Mesothelial cell of epicardium (in vitro differentiated cells): ENCODE data around the gene PYGO2. TPM values are rescaled to one million over a fixed set of nuclear protein-coding genes. Genes with fewer than 3 reads are reported as not detected.
A peak's percentile ranks its signal among the peaks of the same experiment; 100 is the strongest.

Source experiments
- DNase-seq, 2 experiments: peaks; one replicate each; pipeline ENCODE4 v3.0.0; 2021; ENCODE audit warnings: low spot score in 2 of 2; ENCODE audit not compliant: unreplicated experiment in 2 of 2
- H3K27ac Mint-ChIP-seq: 2 replicates; pipeline ENCODE4 v1.8.0; 2021; ENCODE audit warnings: mixed read lengths
- H3K27me3 Mint-ChIP-seq: 2 replicates; pipeline ENCODE4 v1.8.0; 2021; ENCODE audit warnings: low read depth, mixed read lengths
- H3K36me3 Mint-ChIP-seq: 2 replicates; pipeline ENCODE4 v1.8.0; 2021; ENCODE audit warnings: mixed read lengths
- H3K4me1 Mint-ChIP-seq: 2 replicates; pipeline ENCODE4 v1.8.0; 2021; ENCODE audit warnings: mixed read lengths
- H3K4me3 Mint-ChIP-seq: 2 replicates; pipeline ENCODE4 v1.8.0; 2021; ENCODE audit warnings: mild to moderate bottlenecking, moderate library complexity, mixed read lengths
- H3K9me3 Mint-ChIP-seq: 2 replicates; pipeline ENCODE4 v1.8.0; 2021; ENCODE audit warnings: mixed read lengths
- total RNA-seq: library from RNA; stranded (reverse); gene quantifications from 3 replicates; pipeline ENCODE4 v1.2.1, GENCODE V29; 2021
- TF ChIP-seq, protein P1 (sequence below): fragments of 200-600 bp; sonication (generic); IDR thresholded peaks from one replicate; pipeline ENCODE4 v1.5.0; 2021; ENCODE audit warnings: antibody characterized with exemption; ENCODE audit not compliant: unreplicated experiment

PYGO2 gene
- total RNA-seq, 1 donor from 2014 or later: 44.6 TPM

DNA sequence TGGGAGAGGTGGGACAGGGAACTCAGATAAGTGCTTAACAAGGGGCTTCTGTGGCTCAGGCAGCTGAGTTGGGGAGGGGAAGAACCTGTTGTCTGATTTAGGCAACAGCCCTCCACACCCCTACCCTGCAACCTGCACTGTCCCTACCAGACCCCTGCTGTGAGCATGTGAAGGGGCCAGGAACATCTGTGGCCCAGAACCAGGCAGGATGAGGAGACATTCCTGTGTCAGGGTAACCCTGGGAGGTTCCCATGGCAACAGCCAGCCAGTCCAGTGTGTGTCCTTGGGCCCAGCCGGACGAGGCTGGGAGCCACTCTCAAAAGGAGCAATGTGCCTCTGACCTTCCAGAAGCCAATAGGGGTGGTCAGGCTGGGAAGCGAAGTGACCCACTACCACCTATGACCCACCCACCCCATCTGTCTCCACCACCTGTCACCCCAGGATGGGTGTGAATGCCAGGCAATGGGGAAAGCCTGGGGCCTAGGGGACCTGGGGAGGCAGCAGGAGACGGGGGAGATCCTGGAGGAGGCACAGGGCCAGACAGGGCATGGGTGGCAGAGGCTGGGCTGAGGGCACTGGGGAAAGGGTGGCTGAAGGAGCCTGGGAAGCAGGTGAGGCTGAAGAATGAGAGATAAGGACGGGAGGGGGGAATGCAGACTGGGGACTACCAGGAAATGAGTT is 20.1 kb downstream of the PYGO2 start:
- Mint-ChIP-seq H3K36me3 (peaks cover 4% of the 10 kb centered on the region), H3K4me1 (peaks cover 32% of the 10 kb centered on the region), H3K27ac (no peak overlapping the region), H3K27me3 (no peaks in the 10 kb centered on the region), H3K9me3 (no peaks in the 10 kb centered on the region), H3K4me3 (no peak overlapping the region)
- no peak for DNase-seq
- TF ChIP-seq, protein P1, sequence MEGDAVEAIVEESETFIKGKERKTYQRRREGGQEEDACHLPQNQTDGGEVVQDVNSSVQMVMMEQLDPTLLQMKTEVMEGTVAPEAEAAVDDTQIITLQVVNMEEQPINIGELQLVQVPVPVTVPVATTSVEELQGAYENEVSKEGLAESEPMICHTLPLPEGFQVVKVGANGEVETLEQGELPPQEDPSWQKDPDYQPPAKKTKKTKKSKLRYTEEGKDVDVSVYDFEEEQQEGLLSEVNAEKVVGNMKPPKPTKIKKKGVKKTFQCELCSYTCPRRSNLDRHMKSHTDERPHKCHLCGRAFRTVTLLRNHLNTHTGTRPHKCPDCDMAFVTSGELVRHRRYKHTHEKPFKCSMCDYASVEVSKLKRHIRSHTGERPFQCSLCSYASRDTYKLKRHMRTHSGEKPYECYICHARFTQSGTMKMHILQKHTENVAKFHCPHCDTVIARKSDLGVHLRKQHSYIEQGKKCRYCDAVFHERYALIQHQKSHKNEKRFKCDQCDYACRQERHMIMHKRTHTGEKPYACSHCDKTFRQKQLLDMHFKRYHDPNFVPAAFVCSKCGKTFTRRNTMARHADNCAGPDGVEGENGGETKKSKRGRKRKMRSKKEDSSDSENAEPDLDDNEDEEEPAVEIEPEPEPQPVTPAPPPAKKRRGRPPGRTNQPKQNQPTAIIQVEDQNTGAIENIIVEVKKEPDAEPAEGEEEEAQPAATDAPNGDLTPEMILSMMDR: no peak

DNA sequence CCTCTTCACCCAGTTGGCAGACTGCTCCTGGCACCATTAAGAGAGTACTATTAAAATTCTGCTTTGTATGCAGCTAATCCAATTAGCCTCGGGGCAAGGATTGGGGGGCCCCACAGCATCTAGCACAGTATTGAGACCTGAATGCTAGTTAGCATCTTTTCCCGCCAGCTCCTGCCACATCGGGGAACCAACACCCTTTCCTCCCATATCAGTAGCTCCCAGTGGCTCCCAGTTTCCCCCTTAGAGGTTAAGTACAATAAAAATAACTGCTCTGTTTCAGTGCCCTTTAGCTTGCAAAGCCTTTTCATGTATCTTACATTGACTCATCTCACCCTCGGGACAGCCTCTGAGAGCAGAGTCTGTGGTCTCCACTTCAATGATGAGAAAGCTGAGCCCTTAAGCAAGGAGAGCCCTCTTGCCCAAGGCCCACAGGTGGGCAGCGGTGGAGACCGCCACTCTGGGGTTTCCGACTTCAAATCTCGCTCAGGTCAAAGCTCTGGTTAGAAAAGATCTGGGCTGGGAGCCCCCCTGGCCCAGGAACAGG is 20.9 kb downstream of the PYGO2 start:
- no peak for DNase-seq
- Mint-ChIP-seq H3K36me3 (no peaks in the 10 kb centered on the region), H3K4me1 (peaks cover 35% of the 10 kb centered on the region), H3K9me3 (no peaks in the 10 kb centered on the region), H3K27me3 (no peaks in the 10 kb centered on the region), H3K4me3 (no peak overlapping the region), H3K27ac (peak overlapping the region; percentile 3)
- TF ChIP-seq, protein P1: no peak

DNA sequence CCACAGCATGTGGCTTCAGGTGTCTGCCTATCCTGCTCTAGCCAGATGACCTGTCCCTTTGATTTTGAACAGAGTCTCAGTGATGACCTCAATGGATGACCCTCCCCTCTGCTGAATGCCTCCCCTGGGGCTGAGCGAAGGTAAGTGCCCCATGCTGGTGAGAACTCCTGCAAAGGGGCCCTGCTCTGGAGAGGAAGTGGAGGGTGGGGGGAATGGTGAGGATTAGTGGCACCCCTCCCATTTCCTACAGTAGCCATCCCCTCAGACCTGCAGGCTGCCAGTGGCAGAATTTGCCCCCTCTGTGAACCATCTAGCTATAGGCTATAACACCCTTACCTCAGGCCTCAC is 21.4 kb downstream of the PYGO2 start:
- Mint-ChIP-seq H3K27me3 (no peaks in the 10 kb centered on the region), H3K4me1 (peaks cover 35% of the 10 kb centered on the region), H3K36me3 (no peaks in the 10 kb centered on the region), H3K4me3 (no peak overlapping the region), H3K9me3 (no peaks in the 10 kb centered on the region), H3K27ac (no peak overlapping the region)
- no peak for DNase-seq
- TF ChIP-seq, protein P1: no peak

DNA sequence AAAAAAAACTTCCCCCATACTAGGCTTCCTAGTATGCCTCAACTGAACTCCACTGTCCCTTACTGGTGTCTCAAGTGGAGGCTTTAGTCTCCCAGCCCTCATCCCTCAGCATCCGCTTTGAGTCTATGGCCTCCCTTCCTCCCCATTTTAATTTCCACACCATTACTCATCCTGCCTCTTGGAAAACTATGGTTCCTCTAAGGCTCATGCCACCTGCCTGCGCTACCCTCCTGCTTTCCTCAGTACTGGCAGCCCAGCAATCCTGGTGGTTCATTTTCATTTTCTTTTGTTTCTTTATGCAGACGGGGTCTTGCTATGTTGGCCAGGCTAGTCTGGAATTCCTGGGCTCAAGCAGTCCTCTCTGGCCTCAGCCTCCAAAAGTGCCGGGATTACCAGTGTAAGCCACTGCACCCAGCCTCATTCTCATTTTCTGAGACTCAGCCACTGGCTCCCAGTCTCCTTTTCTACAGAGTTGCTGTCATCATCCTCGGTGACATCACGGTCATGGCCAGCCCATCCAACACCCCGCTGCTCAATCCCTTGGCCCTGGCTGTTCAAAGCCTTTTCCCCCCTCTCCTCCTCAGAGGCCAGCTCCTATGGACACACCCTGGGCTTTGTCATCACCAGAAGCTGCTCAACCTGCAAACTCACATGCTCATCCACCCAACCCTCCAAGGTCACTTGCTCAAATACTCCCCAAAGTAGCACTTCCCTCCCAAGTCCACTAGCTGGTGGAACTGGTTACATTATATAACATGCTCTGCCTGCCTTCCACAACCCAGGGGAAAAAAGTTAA is 22.8 kb downstream of the PYGO2 start:
- no peak for DNase-seq
- Mint-ChIP-seq H3K36me3 (no peaks in the 10 kb centered on the region), H3K4me1 (peaks cover 30% of the 10 kb centered on the region), H3K27me3 (no peaks in the 10 kb centered on the region), H3K27ac (peak overlapping the region; percentile 73), H3K4me3 (peak overlapping the region; percentile 27), H3K9me3 (no peaks in the 10 kb centered on the region)
- TF ChIP-seq, protein P1: no peak

DNA sequence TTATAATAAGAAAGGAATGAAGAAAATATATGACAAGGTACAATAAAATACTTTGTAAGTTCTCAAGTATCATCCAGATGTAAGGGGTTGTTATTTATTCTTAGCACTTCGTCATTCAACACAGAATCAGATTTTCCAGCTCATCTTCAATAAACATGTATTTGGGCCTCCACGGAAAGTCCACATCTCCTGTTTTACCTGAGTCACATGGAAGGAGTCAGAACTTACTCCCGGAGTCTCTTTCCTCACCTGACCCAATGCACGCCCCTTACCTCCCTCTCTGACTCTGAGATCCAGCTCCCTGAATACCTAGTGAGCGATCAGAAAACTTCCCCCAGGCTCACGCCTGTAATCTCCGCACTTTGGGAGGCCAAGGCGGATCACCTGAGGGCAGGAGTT is 23.6 kb downstream of the PYGO2 start:
- H3K9me3 Mint-ChIP-seq: no peaks in the 10 kb centered on the region
- H3K27me3 Mint-ChIP-seq: no peaks in the 10 kb centered on the region
- TF ChIP-seq, protein P1: no peak
- no peak for DNase-seq
- peak overlapping the region; percentile 99 for H3K27ac Mint-ChIP-seq
- H3K4me1 Mint-ChIP-seq: peaks cover 27% of the 10 kb centered on the region
- H3K4me3 Mint-ChIP-seq: peak overlapping the region; percentile 87
- no peaks in the 10 kb centered on the region for H3K36me3 Mint-ChIP-seq
